ENCODE measurements around the gene NUAK1. TPM values are rescaled to one million over a fixed set of nuclear protein-coding genes. Genes with fewer than 3 reads are reported as not detected.

The NUAK1 gene
- total RNA-seq, 2 experiments from 2014 or later: 0.03 TPM; not detected in 1

DNA sequence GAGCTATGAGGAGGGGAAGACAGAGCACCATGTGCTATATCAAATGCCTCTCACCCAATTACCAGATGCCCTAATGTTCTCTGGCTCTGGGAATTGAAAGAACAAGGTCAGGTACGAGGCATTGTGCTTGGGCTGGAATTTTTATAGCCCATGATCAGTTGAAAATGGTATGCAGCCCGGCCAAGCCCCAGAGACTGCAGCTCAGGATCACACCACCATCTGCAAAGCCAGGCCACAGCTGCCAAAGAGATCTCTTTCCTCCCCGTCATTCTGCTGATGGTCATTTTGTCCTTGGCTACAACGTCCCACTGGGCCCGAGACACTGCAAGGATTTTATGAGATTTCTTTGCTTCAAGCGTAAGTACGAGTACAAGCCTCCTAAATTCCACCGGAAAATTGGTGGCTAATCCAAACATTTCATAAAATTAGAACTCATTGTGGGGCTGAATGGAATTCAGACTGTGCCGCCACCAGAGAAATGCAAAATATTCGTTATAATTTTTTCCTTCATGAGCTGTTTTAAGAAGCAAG lies 15.1 kb downstream of the NUAK1 start:
- Histone ChIP-seq H3K79me2 (ENCODE audit: insufficient read depth, low read depth, low read length) (no peaks in the 10 kb centered on the region), H4K20me1 (ENCODE audit: insufficient read depth, low read length) (no peaks in the 10 kb centered on the region), H3K4me2 (ENCODE audit: low read length) (no peak overlapping the region), H3K9me3 (ENCODE audit: low read length) (no peaks in the 10 kb centered on the region), H3K4me3 (ENCODE audit: low read depth, low read length, poor library complexity, severe bottlenecking) (no peak overlapping the region), H3K27ac (ENCODE audit: low read depth, low read length, poor library complexity, severe bottlenecking) (no peak overlapping the region), H3K4me1 (ENCODE audit: insufficient read depth, low read length, poor library complexity, severe bottlenecking) (no peaks in the 10 kb centered on the region), H3K36me3 (ENCODE audit: insufficient read depth, low read length) (no peaks in the 10 kb centered on the region), H2AFZ (ENCODE audit: low read length) (no peak overlapping the region), H3K9me2 (ENCODE audit: insufficient read depth, low read length) (no peaks in the 10 kb centered on the region)
- ChIA-PET CTCF (ENCODE audit: unreplicated experiment) (no interaction called here), POLR2A (no interaction called here)
- no peak for TF ChIP-seq CTCF (conservative IDR thresholded peaks at IDR 0.05; ENCODE audit: low read length)
- no peak for TF ChIP-seq EZH2phosphoT487 (IDR thresholded peaks at IDR 0.05; ENCODE audit: borderline replicate concordance, low read depth, low read length)
- DNase-seq (ENCODE audit: low spot score): no peak
- intact Hi-C loops (cut with micrococcal nuclease; ENCODE audit: unreplicated experiment): no loop called here
- BruUV-seq (replicated peaks): no TSS peak

GRCh38 chr12:106123110-106123509 lies 15.6 kb downstream of the NUAK1 start:
- Histone ChIP-seq H3K4me3 (ENCODE audit: low read depth, low read length, poor library complexity, severe bottlenecking) (no peak overlapping the region), H3K36me3 (ENCODE audit: insufficient read depth, low read length) (no peaks in the 10 kb centered on the region), H3K79me2 (ENCODE audit: insufficient read depth, low read depth, low read length) (no peaks in the 10 kb centered on the region), H3K4me2 (ENCODE audit: low read length) (no peak overlapping the region), H3K4me1 (ENCODE audit: insufficient read depth, low read length, poor library complexity, severe bottlenecking) (no peaks in the 10 kb centered on the region), H3K27ac (ENCODE audit: low read depth, low read length, poor library complexity, severe bottlenecking) (no peak overlapping the region), H2AFZ (ENCODE audit: low read length) (no peak overlapping the region), H3K9me3 (ENCODE audit: low read length) (no peaks in the 10 kb centered on the region), H4K20me1 (ENCODE audit: insufficient read depth, low read length) (no peaks in the 10 kb centered on the region), H3K9me2 (ENCODE audit: insufficient read depth, low read length) (no peaks in the 10 kb centered on the region)
- TF ChIP-seq EZH2phosphoT487 (IDR thresholded peaks at IDR 0.05; ENCODE audit: borderline replicate concordance, low read depth, low read length) (no peak), CTCF (conservative IDR thresholded peaks at IDR 0.05; ENCODE audit: low read length) (no peak)
- intact Hi-C loops (cut with micrococcal nuclease; ENCODE audit: unreplicated experiment): no loop called here
- BruUV-seq (replicated peaks): no TSS peak
- no peak for DNase-seq (ENCODE audit: low spot score)
- POLR2A ChIA-PET: no interaction called here
- CTCF ChIA-PET (ENCODE audit: unreplicated experiment): no interaction called here

DNA sequence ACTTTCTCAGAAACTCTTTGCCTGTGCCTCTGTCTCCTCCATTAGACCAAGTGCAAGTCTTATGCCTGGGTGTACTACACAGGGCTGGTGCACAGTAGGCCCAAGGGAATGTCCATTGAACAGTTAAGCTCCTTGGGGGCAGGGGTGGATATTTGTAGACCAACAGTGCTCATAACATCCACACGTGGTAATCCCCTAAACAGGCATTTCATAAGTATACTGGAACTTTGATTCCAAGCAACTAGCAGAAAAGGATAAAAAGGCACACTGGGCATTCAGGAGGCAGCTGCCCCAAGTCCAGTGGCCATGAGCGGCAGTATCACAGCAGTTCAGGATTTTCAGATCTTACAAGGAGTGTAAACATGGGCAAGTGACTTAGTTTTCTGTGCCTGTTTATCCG lies 16.8 kb downstream of the NUAK1 start:
- no peaks in the 10 kb centered on the region for H3K9me3 ChIP-seq (ENCODE audit: low read length)
- no TSS peak for BruUV-seq (replicated peaks)
- POLR2A ChIA-PET: no interaction called here
- H3K9me2 ChIP-seq (ENCODE audit: insufficient read depth, low read length): no peaks in the 10 kb centered on the region
- no peak overlapping the region for H2AFZ ChIP-seq (ENCODE audit: low read length)
- no peak for DNase-seq (ENCODE audit: low spot score)
- CTCF ChIA-PET (ENCODE audit: unreplicated experiment): no interaction called here
- intact Hi-C loops (cut with micrococcal nuclease; ENCODE audit: unreplicated experiment): no loop called here
- no peak for TF ChIP-seq CTCF (conservative IDR thresholded peaks at IDR 0.05; ENCODE audit: low read length)
- TF ChIP-seq EZH2phosphoT487 (IDR thresholded peaks at IDR 0.05; ENCODE audit: borderline replicate concordance, low read depth, low read length): no peak
- no peak overlapping the region for H3K4me3 ChIP-seq (ENCODE audit: low read depth, low read length, poor library complexity, severe bottlenecking)
- no peak overlapping the region for H3K27ac ChIP-seq (ENCODE audit: low read depth, low read length, poor library complexity, severe bottlenecking)
- no peaks in the 10 kb centered on the region for H4K20me1 ChIP-seq (ENCODE audit: insufficient read depth, low read length)
- H3K4me2 ChIP-seq (ENCODE audit: low read length): no peak overlapping the region
- no peaks in the 10 kb centered on the region for H3K36me3 ChIP-seq (ENCODE audit: insufficient read depth, low read length)
- H3K4me1 ChIP-seq (ENCODE audit: insufficient read depth, low read length, poor library complexity, severe bottlenecking): no peaks in the 10 kb centered on the region
- H3K79me2 ChIP-seq (ENCODE audit: insufficient read depth, low read depth, low read length): no peaks in the 10 kb centered on the region
